Gastroesophageal sphincter (tissue), 3 donors: Measurements from ENCODE around the gene GDF11.

ENCODE experiments used
- POLR2A ChIP-seq, 2 donors: fragments of 450-650 bp; IDR thresholded peaks; one replicate each; pipeline ENCODE4 v1.6.1; 2017; ENCODE audit warnings: antibody characterized with exemption in 2 of 2, mild to moderate bottlenecking in 2 of 2, moderate library complexity in 1 of 2
- TF ChIP-seq, protein P1 (sequence below), 4 experiments: fragments of 200-600 bp in 2 of 4; fragments of 450-650 bp in 2 of 4; sonication (generic) in 1 of 4; IDR thresholded peaks; one replicate each; pipeline ENCODE4 v1.5.1; 2017 to 2019; ENCODE audit warnings: antibody characterized with exemption in 4 of 4, mild to moderate bottlenecking in 2 of 4, moderate library complexity in 2 of 4

DNA sequence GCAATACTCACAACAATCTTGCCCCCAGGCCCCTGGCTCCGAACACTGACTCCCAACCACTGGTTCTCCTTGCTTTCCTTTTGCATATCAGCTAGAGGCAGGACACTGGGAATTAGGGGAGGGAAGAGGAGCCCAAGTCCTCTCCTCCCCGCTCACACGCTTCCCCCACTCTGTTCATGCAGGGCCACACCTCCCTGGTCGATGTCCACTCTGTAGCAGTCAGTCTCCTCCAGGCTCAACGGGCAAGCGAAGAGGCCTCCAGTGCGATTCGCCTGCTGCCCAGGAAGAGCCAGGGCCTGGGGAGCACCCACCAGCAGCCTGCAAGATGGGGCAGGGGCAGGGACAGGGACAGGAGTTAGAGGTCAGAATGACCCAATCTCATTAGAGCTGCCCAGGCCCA, 40.1 kb upstream of the GDF11 start:
- TF ChIP-seq, protein P1, sequence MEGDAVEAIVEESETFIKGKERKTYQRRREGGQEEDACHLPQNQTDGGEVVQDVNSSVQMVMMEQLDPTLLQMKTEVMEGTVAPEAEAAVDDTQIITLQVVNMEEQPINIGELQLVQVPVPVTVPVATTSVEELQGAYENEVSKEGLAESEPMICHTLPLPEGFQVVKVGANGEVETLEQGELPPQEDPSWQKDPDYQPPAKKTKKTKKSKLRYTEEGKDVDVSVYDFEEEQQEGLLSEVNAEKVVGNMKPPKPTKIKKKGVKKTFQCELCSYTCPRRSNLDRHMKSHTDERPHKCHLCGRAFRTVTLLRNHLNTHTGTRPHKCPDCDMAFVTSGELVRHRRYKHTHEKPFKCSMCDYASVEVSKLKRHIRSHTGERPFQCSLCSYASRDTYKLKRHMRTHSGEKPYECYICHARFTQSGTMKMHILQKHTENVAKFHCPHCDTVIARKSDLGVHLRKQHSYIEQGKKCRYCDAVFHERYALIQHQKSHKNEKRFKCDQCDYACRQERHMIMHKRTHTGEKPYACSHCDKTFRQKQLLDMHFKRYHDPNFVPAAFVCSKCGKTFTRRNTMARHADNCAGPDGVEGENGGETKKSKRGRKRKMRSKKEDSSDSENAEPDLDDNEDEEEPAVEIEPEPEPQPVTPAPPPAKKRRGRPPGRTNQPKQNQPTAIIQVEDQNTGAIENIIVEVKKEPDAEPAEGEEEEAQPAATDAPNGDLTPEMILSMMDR (IDR thresholded peaks at IDR 0.05) = no peak
- TF ChIP-seq POLR2A (IDR thresholded peaks at IDR 0.05) = no peak
